Peyer's patch (tissue), 4 donors: ENCODE data around the gene PIP4K2C. TPM values are rescaled to one million over a fixed set of nuclear protein-coding genes. Genes with fewer than 3 reads are reported as not detected.
A peak's percentile ranks its signal among the peaks of the same experiment; 100 is the strongest.

Experiments
- DNase-seq, 3 donors: peaks; one replicate each; pipeline ENCODE4 v3.0.0-alpha.2; 2017 to 2019
- H3K27ac ChIP-seq, 4 donors: fragments of 200-600 bp; sonication (generic); one replicate each; pipeline ENCODE4 v1.5.1; 2016 to 2019
- H3K27me3 ChIP-seq, 2 donors: fragments of 200-600 bp; sonication (generic); one replicate each; pipeline ENCODE4 v1.5.1; 2019
- H3K36me3 ChIP-seq, 3 donors: fragments of 200-600 bp; sonication (generic); one replicate each; pipeline ENCODE4 v1.5.1; 2016 to 2019
- H3K4me1 ChIP-seq, 4 donors: fragments of 200-600 bp; sonication (generic); one replicate each; pipeline ENCODE4 v1.5.1; 2016 to 2019
- H3K4me3 ChIP-seq, 4 donors: fragments of 200-600 bp; sonication (generic); 1 replicate in 3 of 4; 2 replicates in 1 of 4; pipeline ENCODE4 v1.5.1; 2016 to 2019; ENCODE audit warnings: mild to moderate bottlenecking in 1 of 4
- H3K9me3 ChIP-seq, 4 donors: fragments of 200-600 bp; sonication (generic); one replicate each; pipeline ENCODE4 v1.5.1; 2016 to 2019; ENCODE audit warnings: mild to moderate bottlenecking in 1 of 4
- CTCF ChIP-seq, 6 experiments: fragments of 450-650 bp in 4 of 6; fragments of 200-600 bp in 2 of 6; sonication (generic) in 1 of 6; IDR thresholded peaks; one replicate each; pipeline ENCODE4 v1.5.1; 2017 to 2019; ENCODE audit warnings: antibody characterized with exemption in 6 of 6, mild to moderate bottlenecking in 3 of 6, moderate library complexity in 1 of 6
- POLR2A ChIP-seq, 2 donors: fragments of 450-650 bp; IDR thresholded peaks; one replicate each; pipeline ENCODE4 v1.5.1; 2017; ENCODE audit warnings: antibody characterized with exemption in 2 of 2, mild to moderate bottlenecking in 2 of 2, moderate library complexity in 2 of 2
- total RNA-seq, 4 donors: library from RNA; depleted of rRNA; stranded (reverse); fragments of >200 nt; gene quantifications; one replicate each; pipeline ENCODE4 v1.1.0, GENCODE V29; 2016

The PIP4K2C gene
- total RNA-seq, 4 donors from 2014 or later: 9.1 to 52.6 (median 37.9) TPM

- TF ChIP-seq CTCF (IDR thresholded peaks at IDR 0.05) (no peak), POLR2A (IDR thresholded peaks at IDR 0.05) (no peak)
- Histone ChIP-seq H3K4me1 (peaks cover 0 to 23% (median 3%) of the 10 kb centered on the region in 4 donors), H3K36me3 (no peaks in the 10 kb centered on the region), H3K4me3 (peak within 1 kb of the TSS; percentile 37 to 57 (median 48)), H3K9me3 (no peaks in the 10 kb centered on the region), H3K27ac (peak within 1 kb of the TSS in 1 of 4 donors; percentile 57), H3K27me3 (no peaks in the 10 kb centered on the region)
- DNase-seq: peak in 2 of 3 donors; percentile 41 to 65
Observed at GRCh38 chr12:57549909-57550640, 40.9 kb upstream of the PIP4K2C start, which contains the start of gene KIF5A. TSS of gene KIF5A (plus strand) at chr12:57550044. CDS start at chr12:57550272, 228 bp downstream.

DNA sequence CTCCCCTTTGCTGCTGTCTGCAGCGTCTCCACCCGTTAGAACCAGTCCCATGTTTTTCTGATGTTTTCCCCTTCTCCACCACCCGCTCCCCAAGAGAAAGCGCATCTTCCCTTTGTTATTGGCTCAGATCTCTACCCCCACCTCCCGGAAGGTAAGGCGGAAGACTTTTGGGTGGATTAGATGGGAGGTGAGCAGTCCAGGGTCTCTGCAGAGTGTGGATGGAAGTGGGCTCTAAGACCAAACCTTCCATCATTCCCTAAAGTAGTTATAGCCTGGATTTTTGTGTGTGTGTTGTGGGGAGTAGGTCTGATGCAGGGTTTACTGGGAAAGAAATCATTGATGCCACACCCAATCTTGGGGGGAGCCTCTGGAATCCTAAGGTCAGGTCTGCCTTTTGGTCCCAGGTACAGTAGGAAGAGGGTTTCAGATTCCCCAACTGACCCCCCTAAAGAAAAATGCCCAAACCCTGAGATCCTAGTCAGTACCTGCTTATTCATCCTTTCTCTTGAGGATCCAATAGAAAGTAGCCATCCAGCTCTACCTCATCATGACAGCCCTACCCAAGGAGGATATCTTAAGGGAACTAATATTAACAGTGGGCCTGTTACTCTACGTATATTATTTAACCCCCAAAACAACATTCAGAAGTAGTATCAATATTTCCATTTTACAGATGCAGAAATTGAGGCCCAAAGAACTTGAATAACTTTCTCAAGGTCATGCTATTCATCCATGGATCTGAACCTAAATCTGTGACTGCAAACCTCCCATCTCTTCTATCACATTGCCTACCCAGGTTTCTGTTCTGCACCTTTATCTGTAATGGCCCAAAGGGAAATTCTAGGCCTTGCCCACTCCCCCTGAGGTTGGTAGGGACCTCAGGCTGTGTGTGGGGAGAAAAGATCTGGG lies 40.1 kb upstream of the PIP4K2C start:
- Histone ChIP-seq H3K4me3 (peak overlapping the region in 1 of 4 donors; percentile 55), H3K4me1 (peaks cover 0 to 15% (median 3%) of the 10 kb centered on the region in 4 donors), H3K27me3 (no peaks in the 10 kb centered on the region), H3K36me3 (no peaks in the 10 kb centered on the region), H3K9me3 (no peaks in the 10 kb centered on the region), H3K27ac (no peak overlapping the region)
- DNase-seq: no peak
- no peak for TF ChIP-seq POLR2A (IDR thresholded peaks at IDR 0.05)
- TF ChIP-seq CTCF (IDR thresholded peaks at IDR 0.05): no peak

- Histone ChIP-seq H3K27me3 (no peaks in the 10 kb centered on the region), H3K9me3 (no peaks in the 10 kb centered on the region), H3K4me1 (peaks cover 0 to 11% (median 3%) of the 10 kb centered on the region in 4 donors), H3K4me3 (no peak overlapping the region), H3K27ac (no peak overlapping the region), H3K36me3 (no peaks in the 10 kb centered on the region)
- no peak for DNase-seq
- TF ChIP-seq POLR2A (IDR thresholded peaks at IDR 0.05) (no peak), CTCF (IDR thresholded peaks at IDR 0.05) (no peak)
Observed at GRCh38 chr12:57551637-57552305, 39.2 kb upstream of the PIP4K2C start.

GRCh38 chr12:57552306-57552651 lies 38.7 kb upstream of the PIP4K2C start:
- no peaks in the 10 kb centered on the region for H3K9me3 ChIP-seq
- no peaks in the 10 kb centered on the region for H3K27me3 ChIP-seq
- no peaks in the 10 kb centered on the region for H3K36me3 ChIP-seq
- peaks cover 0 to 11% (median 3%) of the 10 kb centered on the region in 4 donors for H3K4me1 ChIP-seq
- no peak for DNase-seq
- H3K4me3 ChIP-seq: no peak overlapping the region
- no peak overlapping the region for H3K27ac ChIP-seq
- TF ChIP-seq POLR2A (IDR thresholded peaks at IDR 0.05) (no peak), CTCF (IDR thresholded peaks at IDR 0.05) (no peak)

DNA sequence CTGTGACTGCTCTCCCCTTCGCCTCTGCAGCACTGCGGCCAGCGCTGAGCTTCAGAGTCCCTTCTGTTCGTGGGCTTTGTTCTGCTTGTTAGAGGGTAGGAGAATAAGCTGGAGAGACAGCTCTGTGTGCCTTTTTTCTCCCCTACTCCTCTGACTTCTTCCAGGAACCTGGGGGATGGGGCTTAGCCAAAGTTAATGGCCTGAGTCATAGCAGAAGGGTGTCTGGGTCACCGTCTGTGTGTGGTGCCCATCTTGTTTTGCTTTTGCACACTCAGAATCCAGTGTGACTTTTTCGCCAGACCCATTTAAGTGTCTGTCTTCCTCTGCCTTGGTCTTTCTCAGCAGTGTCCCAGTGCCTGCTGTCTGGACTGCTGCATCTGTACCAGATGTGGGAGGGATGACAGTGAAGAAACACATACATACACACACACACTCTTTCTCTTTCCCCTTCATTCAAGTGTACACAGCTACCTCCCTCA lies 38.1 kb upstream of the PIP4K2C start:
- Histone ChIP-seq H3K36me3 (no peaks in the 10 kb centered on the region), H3K9me3 (no peaks in the 10 kb centered on the region), H3K4me3 (no peak overlapping the region), H3K4me1 (peaks cover 0 to 11% (median 3%) of the 10 kb centered on the region in 4 donors), H3K27me3 (no peaks in the 10 kb centered on the region), H3K27ac (no peak overlapping the region)
- no peak for TF ChIP-seq CTCF (IDR thresholded peaks at IDR 0.05)
- no peak for TF ChIP-seq POLR2A (IDR thresholded peaks at IDR 0.05)
- no peak for DNase-seq
